Heart left ventricle (tissue), 13 donors: ENCODE data around the gene WDR7.

Experiments
- POLR2A ChIP-seq, 2 donors: fragments of 450-650 bp; IDR thresholded peaks; one replicate each; pipeline ENCODE4 v1.6.1; 2017; ENCODE audit warnings: antibody characterized with exemption in 2 of 2, mild to moderate bottlenecking in 2 of 2, moderate library complexity in 2 of 2
- TF ChIP-seq, protein P1 (sequence below), 12 donors: fragments of 200-600 bp; sonication (generic) in 4 of 12; IDR thresholded peaks; one replicate each; pipeline versions ENCODE4 v1.5.0 to v1.8.0; 2018 to 2022; ENCODE audit warnings: antibody characterized with exemption in 12 of 12, mild to moderate bottlenecking in 5 of 12
- donor health status: ischemic (EF 13 %, LVEDD 7.1; RV severe dilation, severe dysfunction).
- donor health status: DM: no; HTN: yes; CAD: no.
- donor health status: DM: no; HTN: no; CAD: no.
- donor health status: ischemic (EF 25% LVEDD 6.9; RV normal size, moderate dysfunction).
- donor health status: ischemic (EF 25% LVEDD 5.7; RV mildly dilated, moderate dysfunction).
- donor health status: ischemic (EF 35%, LVEDD 5.7; RV mildly dilated, moderate dysfunction).
- donor health status: nonischemic (EF 11% LVEDD 7.7; RV severe dilation, severe dysfunction).
- donor health status: DM: yes; HTN: yes; CAD: no.
- donor health status: PGD.
- donor health status: ischemic (EF 29% LVEDD 5.4; RV normal size, mild dysfunction).
- donor health status: nonischemic (EF 23%, LVEDD 6.1; RV moderate dilation, normal function).

DNA sequence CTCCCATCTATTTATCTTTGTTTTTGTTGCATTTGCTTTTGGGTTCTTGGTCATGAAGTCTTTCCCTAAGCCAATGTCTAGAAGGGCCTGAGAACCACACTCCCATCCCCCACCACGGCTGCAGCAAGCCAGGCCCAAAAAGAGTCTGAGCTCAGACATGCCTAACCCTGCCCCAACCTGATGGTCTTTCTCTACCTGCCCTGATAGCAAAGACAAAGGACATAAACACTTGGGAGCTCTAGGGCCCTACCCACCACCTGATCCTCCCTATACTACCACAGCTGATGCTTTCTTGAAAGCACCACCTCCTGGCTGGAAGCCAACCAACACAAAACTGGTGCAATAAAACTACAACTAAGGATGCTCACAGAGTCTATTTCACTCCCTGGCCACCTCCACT is 233.4 kb downstream of the WDR7 start:
- TF ChIP-seq, protein P1, sequence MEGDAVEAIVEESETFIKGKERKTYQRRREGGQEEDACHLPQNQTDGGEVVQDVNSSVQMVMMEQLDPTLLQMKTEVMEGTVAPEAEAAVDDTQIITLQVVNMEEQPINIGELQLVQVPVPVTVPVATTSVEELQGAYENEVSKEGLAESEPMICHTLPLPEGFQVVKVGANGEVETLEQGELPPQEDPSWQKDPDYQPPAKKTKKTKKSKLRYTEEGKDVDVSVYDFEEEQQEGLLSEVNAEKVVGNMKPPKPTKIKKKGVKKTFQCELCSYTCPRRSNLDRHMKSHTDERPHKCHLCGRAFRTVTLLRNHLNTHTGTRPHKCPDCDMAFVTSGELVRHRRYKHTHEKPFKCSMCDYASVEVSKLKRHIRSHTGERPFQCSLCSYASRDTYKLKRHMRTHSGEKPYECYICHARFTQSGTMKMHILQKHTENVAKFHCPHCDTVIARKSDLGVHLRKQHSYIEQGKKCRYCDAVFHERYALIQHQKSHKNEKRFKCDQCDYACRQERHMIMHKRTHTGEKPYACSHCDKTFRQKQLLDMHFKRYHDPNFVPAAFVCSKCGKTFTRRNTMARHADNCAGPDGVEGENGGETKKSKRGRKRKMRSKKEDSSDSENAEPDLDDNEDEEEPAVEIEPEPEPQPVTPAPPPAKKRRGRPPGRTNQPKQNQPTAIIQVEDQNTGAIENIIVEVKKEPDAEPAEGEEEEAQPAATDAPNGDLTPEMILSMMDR (IDR thresholded peaks at IDR 0.05) = no peak
- no peak for TF ChIP-seq POLR2A (IDR thresholded peaks at IDR 0.05)
